HG03280 (cell line): ENCODE measurements around the gene ARHGEF4.

Experiments
- ATAC-seq: cut with Tn5 transposase; IDR thresholded peaks from one replicate; pipeline ENCODE4 v1.9.1; 2021; ENCODE audit warnings: mild to moderate bottlenecking, moderate library complexity; ENCODE audit not compliant: unreplicated experiment

Gene ARHGEF4

GRCh38 chr2:130819608-130820278 is 17.0 kb upstream of the ARHGEF4 start:
- ATAC-seq, result no peak

- no peak for ATAC-seq
Observed at GRCh38 chr2:130820279-130820861, 16.3 kb upstream of the ARHGEF4 start.

GRCh38 chr2:130821867-130822266 is 14.8 kb upstream of the ARHGEF4 start:
- no peak for ATAC-seq

DNA sequence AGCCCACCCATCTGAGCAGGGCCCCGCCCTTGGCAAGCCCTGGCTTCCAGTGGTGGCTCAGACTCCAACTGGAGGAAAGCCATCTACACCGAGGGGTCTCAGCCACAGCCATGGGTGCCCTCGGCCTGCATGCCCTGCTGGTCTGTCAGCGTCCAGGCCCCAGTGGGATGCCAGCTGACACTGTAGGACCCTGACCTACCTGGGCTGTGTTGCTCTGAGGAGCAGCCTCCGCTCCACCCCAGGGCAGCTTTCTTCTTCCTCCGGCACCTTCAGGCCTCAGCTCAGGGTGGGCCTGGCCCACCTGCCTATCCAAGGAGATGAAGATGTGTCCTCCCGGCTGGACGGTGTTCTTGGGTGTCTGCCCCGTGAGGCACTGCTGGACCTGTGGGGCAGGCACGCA is 13.9 kb upstream of the ARHGEF4 start:
- no peak for ATAC-seq

DNA sequence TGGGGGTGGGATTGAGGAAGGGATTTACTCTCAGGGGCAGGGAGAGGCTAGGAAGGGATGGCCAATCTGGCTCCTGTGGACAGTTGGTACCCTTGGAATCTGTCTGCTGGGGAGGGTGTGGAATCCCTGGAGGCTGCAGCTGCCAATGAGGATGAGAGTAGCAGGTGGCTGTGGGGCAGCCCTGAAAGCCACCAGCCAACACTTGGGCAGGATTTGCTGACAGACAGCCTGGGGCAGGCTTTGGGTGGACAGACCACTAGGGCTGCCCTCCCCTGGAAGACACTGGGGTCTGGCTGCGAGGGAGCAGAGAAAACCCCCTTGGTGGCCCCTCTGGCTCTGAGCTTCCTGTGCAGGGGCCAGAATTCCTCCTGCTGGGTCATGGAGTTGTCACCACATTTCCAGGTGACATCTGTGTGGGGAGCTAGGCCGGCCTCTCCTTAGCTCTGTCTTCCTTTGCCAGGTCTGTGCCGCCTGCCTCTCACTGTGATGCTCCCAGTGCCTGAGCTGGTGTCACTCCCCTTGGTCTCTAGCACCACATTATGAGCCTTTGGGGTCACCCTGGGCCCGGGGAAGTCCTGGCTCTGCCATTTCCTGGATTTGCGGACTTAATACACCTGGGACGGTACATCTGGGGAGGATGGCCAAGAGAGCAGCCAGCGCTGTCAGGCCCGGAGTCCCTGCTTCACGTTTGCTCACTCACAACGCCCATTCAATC is 13.4 kb upstream of the ARHGEF4 start:
- ATAC-seq, result peak; percentile 14

- peak; percentile 41 for ATAC-seq
Observed at GRCh38 chr2:130823886-130824491, 12.7 kb upstream of the ARHGEF4 start.

- peak; percentile 90 for ATAC-seq
Observed at GRCh38 chr2:130824492-130825061, 12.1 kb upstream of the ARHGEF4 start.

- no peak for ATAC-seq
Observed at GRCh38 chr2:130825231-130825965, 11.3 kb upstream of the ARHGEF4 start.

- no peak for ATAC-seq
Observed at GRCh38 chr2:130825966-130826253, 10.8 kb upstream of the ARHGEF4 start.

DNA sequence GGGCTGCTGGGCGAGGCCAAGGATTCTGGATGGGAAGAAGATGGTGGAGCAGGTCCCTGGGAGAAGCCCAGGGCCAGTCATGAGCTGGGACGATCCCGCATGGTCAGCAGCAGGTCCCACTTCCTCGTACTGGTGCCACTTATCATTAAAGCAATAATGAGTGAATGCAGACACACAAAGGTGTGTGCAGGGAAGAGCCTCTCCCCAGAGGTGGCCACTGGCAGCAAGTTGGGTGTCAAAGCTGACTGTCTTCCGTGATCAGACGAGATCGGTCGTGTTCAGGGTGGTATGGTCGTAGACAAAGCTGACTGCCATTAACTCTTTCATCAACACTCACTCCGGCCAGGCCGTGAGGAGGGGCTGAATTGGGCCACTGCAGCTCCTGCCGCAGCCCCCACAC is 10.3 kb upstream of the ARHGEF4 start:
- no peak for ATAC-seq

DNA sequence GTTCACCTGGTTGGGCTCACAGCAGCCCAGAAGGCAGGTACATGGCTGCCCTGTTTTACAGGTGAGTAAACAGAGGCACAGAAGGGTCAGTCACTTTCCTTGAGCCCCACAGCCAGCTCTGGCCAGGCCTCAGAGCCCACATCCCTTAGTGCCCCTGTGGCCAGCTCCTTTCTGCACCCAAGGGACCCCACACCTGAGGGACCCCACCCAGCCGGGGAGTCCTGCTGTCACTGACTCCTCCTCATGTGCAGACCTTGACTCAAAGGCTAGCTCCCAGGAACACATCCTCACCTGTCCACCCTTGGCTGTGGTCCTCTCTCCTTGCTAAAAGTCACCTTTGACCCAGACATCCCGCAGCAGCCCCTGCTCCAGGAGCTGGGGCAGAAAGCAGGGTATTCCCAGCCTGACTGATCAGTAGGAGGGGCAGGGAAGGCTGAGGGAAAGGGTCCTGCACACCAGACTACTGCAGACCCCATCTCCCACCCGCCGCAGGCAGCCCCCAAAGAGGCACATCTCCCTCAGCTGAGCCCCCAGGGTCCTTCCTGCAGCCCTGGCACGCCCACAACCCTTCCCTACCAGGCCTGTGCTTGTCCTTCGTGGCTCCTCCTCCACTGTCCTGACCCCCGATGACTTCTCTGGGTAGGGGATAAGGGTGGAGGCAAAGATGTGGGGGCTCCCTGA is 9.8 kb upstream of the ARHGEF4 start:
- ATAC-seq, result no peak

DNA sequence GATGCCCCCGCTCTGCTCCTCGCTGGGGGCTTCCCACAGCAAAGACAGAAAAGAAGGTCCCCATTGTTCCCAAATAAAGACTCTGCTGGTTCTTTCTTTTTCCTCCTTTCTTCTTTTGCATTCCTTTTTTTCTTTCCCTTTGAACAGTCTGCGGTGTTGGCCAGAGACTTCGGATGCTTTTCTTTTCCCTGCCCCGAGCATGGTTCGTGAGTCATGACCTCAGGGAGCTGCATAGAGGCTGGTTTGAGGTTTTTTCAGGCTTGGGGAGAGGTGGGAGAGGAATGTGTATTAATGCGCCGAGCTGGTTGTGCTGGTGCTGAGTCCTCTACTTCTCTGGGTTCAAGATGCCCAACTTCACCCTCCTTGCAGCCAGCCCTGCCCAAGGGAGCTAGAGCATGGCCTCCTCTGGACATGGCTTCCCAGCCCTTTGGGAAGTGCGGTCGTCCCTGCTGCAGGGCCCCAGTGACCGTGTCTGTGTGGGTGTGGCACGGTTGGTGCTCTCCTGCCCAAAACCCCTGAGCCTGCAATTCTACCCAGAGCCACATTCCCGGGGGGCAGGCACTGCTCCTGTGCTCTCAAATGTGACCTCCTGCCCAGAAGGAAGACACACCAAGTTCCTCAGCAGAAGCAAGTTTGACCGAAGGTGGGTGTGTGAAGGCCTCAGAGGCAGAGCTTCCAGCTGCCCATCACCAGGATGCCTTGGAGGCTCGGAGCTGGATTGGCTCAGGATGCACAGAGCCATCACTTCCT is 9.0 kb upstream of the ARHGEF4 start:
- ATAC-seq, result no peak

DNA sequence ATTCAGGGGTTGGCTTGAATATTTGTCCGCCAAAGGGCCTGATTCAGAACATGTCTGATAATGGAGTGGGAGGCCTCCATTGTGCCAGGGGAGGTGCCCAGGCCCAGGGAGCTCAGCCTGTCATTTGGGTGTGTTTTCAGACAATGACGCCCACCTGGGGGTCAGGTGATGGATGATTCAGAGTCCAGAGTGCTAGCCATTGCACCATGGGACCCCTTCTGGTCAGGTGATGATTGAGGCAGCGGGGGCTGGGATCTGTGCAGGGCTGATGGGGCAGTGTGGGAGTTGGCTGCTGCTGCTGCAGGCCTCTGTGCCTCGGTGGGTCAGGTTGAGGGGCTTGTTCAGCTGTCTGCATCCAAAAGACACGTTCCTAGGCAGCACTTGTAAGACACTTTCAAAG is 8.3 kb upstream of the ARHGEF4 start:
- ATAC-seq, result no peak

GRCh38 chr2:130829015-130829414 is 7.7 kb upstream of the ARHGEF4 start:
- ATAC-seq, result no peak

DNA sequence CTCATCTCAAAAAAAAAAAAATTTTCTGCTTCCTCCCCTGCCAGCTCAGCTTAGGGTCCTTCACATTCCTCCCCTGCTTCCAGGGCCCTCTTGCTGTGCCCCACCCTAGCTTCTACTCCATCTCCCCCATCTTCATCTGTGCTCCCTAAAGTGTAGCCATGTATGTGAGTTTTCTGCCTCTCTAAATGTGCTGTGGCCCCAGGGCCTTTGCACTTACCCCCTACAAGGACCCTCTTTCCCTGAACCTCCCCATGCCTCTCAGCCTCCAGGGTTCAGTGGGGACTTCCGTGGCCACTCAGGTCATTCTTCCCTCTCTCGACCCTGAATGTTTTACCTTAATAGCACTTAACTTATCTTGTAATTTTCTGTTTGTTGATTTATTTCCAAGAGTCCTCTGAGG is 6.2 kb upstream of the ARHGEF4 start:
- no peak for ATAC-seq

DNA sequence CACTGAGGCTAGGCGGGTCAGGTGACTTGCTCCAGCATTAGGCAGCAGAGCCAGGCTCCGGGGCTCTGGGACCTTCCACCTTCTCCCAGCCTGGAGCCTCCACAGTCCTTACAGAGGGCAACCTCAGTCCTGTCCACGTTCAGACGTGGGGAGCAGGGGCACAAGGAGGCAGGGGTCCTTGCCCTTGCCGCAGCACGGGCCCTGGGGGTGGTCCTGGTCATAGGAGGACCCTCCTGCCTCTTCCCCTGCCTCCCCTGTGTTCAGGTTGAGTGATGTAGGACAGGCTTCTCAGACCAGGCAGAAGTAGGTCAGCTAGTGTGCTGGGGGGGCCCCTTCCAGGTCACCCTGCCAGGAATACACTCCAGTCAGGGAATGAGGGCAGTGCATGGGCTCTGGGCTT is 5.4 kb upstream of the ARHGEF4 start:
- no peak for ATAC-seq

DNA sequence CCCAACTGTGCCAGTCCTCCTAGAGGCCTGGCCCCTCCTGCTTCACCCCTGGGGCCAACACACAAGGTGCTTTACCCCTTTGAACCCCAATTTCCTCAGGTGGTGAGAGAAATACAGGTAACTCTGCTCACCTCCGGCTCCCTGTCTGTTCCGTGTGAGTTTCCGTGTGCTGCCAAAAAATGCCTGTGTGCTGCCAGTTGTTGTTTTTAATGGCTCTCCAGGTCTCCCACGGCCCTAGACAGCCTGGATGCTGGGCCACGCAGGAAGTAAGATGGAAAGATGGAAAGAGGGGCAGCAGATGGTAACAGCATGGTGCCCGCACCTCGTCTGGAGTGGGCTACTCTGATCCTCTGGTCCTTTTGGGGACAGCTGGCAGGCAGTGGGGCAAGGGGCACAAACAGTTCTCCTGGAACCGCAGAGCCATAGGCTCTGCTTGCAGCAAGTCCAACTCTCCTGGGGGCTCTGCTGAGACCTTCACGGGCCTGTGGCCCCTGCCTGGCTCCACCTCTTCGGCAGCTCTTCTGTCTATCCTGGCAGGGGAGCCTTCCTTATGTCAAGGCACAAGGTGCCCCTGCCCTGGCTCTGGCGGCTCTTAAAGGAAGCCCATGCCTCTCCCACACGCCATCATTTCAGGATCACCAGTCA is 4.3 kb upstream of the ARHGEF4 start:
- ATAC-seq, result no peak

DNA sequence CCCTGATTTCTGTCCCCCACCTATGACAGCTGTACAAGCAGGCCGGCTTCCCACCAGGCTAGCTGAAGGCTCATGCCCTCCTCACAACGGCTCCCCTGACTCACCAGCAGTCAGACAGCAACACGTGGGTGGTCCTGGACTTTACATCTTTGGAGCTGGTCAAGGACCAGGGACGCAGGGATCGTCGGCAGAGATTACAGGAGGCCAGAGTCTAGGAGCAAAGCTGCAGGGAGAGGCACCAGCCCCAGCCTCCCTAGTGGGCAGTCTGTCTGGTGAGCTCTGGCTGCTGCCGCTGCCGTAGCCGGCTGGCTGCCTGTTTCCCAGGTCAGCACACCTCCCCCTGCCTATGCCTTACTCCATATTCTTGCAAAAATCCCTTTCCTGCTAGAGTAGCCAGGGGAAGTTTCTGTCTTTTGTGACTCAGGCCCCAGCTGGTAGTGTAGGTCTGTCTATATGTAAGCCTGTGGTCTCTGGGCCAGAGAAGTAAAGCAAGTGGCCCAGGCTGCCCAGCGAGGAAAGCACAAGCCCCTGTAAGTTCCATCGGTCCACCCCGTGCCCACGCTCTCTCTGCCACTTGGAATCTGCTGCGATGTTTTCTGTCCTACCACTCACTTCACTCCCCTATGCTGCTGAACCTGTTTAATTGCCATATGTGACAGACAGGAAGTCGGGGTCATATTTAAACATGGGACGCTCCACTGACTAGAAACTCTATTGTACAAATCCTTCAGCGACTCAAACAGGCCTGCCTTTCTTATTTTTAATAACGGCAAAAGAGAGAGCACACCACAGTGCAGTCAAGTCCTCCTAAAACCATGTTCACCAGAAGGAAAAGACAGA is 2.4 kb upstream of the ARHGEF4 start:
- no peak for ATAC-seq
